Liver (tissue), 3 donors: ENCODE measurements around the gene ALX3.

Experiments
- ATF3 ChIP-seq: IDR thresholded peaks from 2 replicates; pipeline ENCODE4 v1.6.1; 2016; ENCODE audit warnings: antibody characterized with exemption
- CTCF ChIP-seq: fragments of 150-350 bp; IDR thresholded peaks from 2 replicates; pipeline ENCODE4 v1.5.1; 2017; ENCODE audit warnings: improper control_type of control experiment, low read depth, low read length; ENCODE audit not compliant: missing input control
- EGR1 ChIP-seq, 2 donors: IDR thresholded peaks; 2 replicates each; pipeline ENCODE4 v1.6.1; 2016 to 2018; ENCODE audit warnings: antibody characterized with exemption in 2 of 2, low read depth in 2 of 2
- FOXA1 ChIP-seq: IDR thresholded peaks from 2 replicates; pipeline ENCODE4 v1.6.1; 2016; ENCODE audit warnings: antibody characterized with exemption
- GABPA ChIP-seq, 2 donors: IDR thresholded peaks in 1 of 2; conservative IDR thresholded peaks in 1 of 2; 2 replicates each; pipeline ENCODE4 v1.6.1; 2016; ENCODE audit warnings: antibody characterized with exemption in 2 of 2, mild to moderate bottlenecking in 1 of 2, moderate library complexity in 1 of 2
- JUND ChIP-seq, 2 donors: IDR thresholded peaks; 2 replicates each; pipeline ENCODE4 v1.6.1; 2016; ENCODE audit warnings: antibody characterized with exemption in 2 of 2
- MAX ChIP-seq: IDR thresholded peaks from 2 replicates; pipeline ENCODE4 v1.6.1; 2016; ENCODE audit warnings: antibody characterized with exemption
- REST ChIP-seq: IDR thresholded peaks from 2 replicates; pipeline ENCODE4 v1.6.1; 2016; ENCODE audit warnings: antibody characterized with exemption, mild to moderate bottlenecking
- RXRA ChIP-seq, 2 donors: IDR thresholded peaks; 2 replicates each; pipeline ENCODE4 v1.6.1; 2017 to 2018; ENCODE audit warnings: antibody characterized with exemption in 2 of 2, mild to moderate bottlenecking in 1 of 2
- TAF1 ChIP-seq: conservative IDR thresholded peaks from 2 replicates; pipeline ENCODE4 v1.6.1; 2016; ENCODE audit warnings: antibody characterized with exemption, mild to moderate bottlenecking
- YY1 ChIP-seq: IDR thresholded peaks from 2 replicates; pipeline ENCODE4 v1.6.1; 2016; ENCODE audit warnings: antibody characterized with exemption, mild to moderate bottlenecking
- donor health status: healthy.
- donor health status: healthy.

GRCh38 chr1:110107867-110108469 is 37.5 kb upstream of the ALX3 start:
- TF ChIP-seq CTCF: no peak
- no peak for TF ChIP-seq EGR1 (IDR thresholded peaks at IDR 0.05; ENCODE audit: low read depth in 2 of 2)
- no peak for TF ChIP-seq GABPA (IDR thresholded peaks at IDR 0.05 in 1 of 2, conservative IDR thresholded peaks at IDR 0.05 in 1 of 2)
- TF ChIP-seq MAX: no peak
- no peak for TF ChIP-seq TAF1
- no peak for TF ChIP-seq JUND (IDR thresholded peaks at IDR 0.05)
- no peak for TF ChIP-seq YY1
- no peak for TF ChIP-seq REST
- TF ChIP-seq RXRA (IDR thresholded peaks at IDR 0.05): no peak
- no peak for TF ChIP-seq ATF3
- TF ChIP-seq FOXA1: no peak
